Neuronal stem cell (in vitro differentiated cells): ENCODE results near the gene GLRX5.

Source experiments
- DNase-seq: peaks from one replicate; pipeline ENCODE4 v3.0.0-alpha.2; 2013; ENCODE audit warnings: low spot score
- H2AFZ ChIP-seq: one replicate; pipeline ENCODE4 v1.6.1; 2013; ENCODE audit warnings: mild to moderate bottlenecking, low read length, inconsistent platforms
- H2AK5ac ChIP-seq: 2 replicates; pipeline ENCODE4 v1.6.1; 2013; ENCODE audit warnings: low read depth, mild to moderate bottlenecking, inconsistent platforms, low read length, moderate library complexity, mixed read lengths
- H2BK120ac ChIP-seq: 2 replicates; pipeline ENCODE4 v1.6.1; 2013; ENCODE audit warnings: low read depth, mild to moderate bottlenecking, inconsistent platforms, low read length, moderate library complexity, mixed read lengths
- H2BK12ac ChIP-seq: one replicate; pipeline ENCODE4 v1.6.1; 2013; ENCODE audit warnings: low read length, inconsistent platforms
- H2BK15ac ChIP-seq: 2 replicates; pipeline ENCODE4 v1.6.1; 2013; ENCODE audit warnings: mild to moderate bottlenecking, low read length, inconsistent platforms, mixed read lengths
- H2BK5ac ChIP-seq: one replicate; pipeline ENCODE4 v1.6.1; 2013; ENCODE audit warnings: inconsistent platforms, mild to moderate bottlenecking, low read length, moderate library complexity
- H3K14ac ChIP-seq: one replicate; pipeline ENCODE4 v1.6.1; 2013; ENCODE audit warnings: low read length, inconsistent platforms
- H3K18ac ChIP-seq: 2 replicates; pipeline ENCODE4 v1.6.1; 2013; ENCODE audit warnings: low read length, inconsistent platforms
- H3K23ac ChIP-seq: 2 replicates; pipeline ENCODE4 v1.6.1; 2013; ENCODE audit warnings: low read depth, mild to moderate bottlenecking, mixed read lengths, low read length, inconsistent platforms; ENCODE audit not compliant: poor library complexity
- H3K27ac ChIP-seq: replicated peaks from 3 replicates; pipeline ENCODE4 v1.5.1; 2013; ENCODE audit warnings: low read length, inconsistent platforms
- H3K27me3 ChIP-seq, 3 experiments: 2 replicates each; pipeline ENCODE4 v1.6.1; 2013; ENCODE audit warnings: low read length in 3 of 3, mild to moderate bottlenecking in 2 of 3, inconsistent platforms in 1 of 3, low read depth in 1 of 3, mixed read lengths in 1 of 3, moderate library complexity in 1 of 3; ENCODE audit not compliant: control insufficient read depth in 3 of 3, insufficient read depth in 3 of 3
- H3K36me3 ChIP-seq, 2 donors: replicated peaks in 1 of 2; 2 replicates each; pipeline ENCODE4 v1.6.1; 2013; ENCODE audit warnings: low read length in 2 of 2; ENCODE audit not compliant: control insufficient read depth in 2 of 2, insufficient read depth in 2 of 2
- H3K4ac ChIP-seq: 2 replicates; pipeline ENCODE4 v1.6.1; 2013; ENCODE audit warnings: inconsistent platforms, mild to moderate bottlenecking, low read length, moderate library complexity
- H3K4me1 ChIP-seq, 2 donors: 1 replicate in 1 of 2; 2 replicates in 1 of 2; pipeline ENCODE4 v1.6.1; 2013; ENCODE audit warnings: low read length in 2 of 2, low read depth in 1 of 2; ENCODE audit not compliant: control insufficient read depth in 2 of 2, insufficient read depth in 1 of 2
- H3K4me2 ChIP-seq: one replicate; pipeline ENCODE4 v1.6.1; 2013; ENCODE audit warnings: mild to moderate bottlenecking, low read length, inconsistent platforms; ENCODE audit not compliant: insufficient read depth, poor library complexity, severe bottlenecking
- H3K4me3 ChIP-seq, 2 donors: 2 replicates each; pipeline ENCODE4 v1.5.1; 2013; ENCODE audit warnings: low read length in 2 of 2, mild to moderate bottlenecking in 2 of 2, inconsistent platforms in 1 of 2, moderate library complexity in 1 of 2
- H3K79me1 ChIP-seq: one replicate; pipeline ENCODE4 v1.6.1; 2013; ENCODE audit warnings: low read depth, mild to moderate bottlenecking, inconsistent platforms, low read length, moderate library complexity
- H3K9ac ChIP-seq: one replicate; pipeline ENCODE4 v1.6.1; 2013; ENCODE audit warnings: mild to moderate bottlenecking, low read depth, low read length, inconsistent platforms; ENCODE audit not compliant: poor library complexity
- H3K9me3 ChIP-seq, 2 donors: replicated peaks in 1 of 2; 2 replicates each; pipeline versions ENCODE3 to v1.6.1; 2013; ENCODE audit warnings: low read length in 2 of 2, mild to moderate bottlenecking in 2 of 2, inconsistent platforms in 1 of 2, low read depth in 1 of 2, mixed read lengths in 1 of 2, moderate library complexity in 1 of 2; ENCODE audit not compliant: control insufficient read depth in 2 of 2, insufficient read depth in 1 of 2
- H4K8ac ChIP-seq: one replicate; pipeline ENCODE4 v1.6.1; 2013; ENCODE audit warnings: low read depth, mild to moderate bottlenecking, inconsistent platforms, low read length, moderate library complexity
- H4K91ac ChIP-seq: one replicate; pipeline ENCODE4 v1.6.1; 2013; ENCODE audit warnings: low read length, low read depth, mild to moderate bottlenecking, inconsistent platforms; ENCODE audit not compliant: poor library complexity
- WGBS, 2 donors: extraction: QIAGEN DNeasy Blood & Tissue Kit; methylation state at CpG; one replicate each; pipeline ENCODE4 v1.1.7; 2013; ENCODE audit warnings: missing lambda C conversion rate in 2 of 2, mixed read lengths in 1 of 2; ENCODE audit not compliant: insufficient read length in 2 of 2, insufficient replicate concordance in 1 of 2; ENCODE audit errors: extremely low coverage in 2 of 2; 5-methylcytosine and 5-hydroxymethylcytosine counted together

The GLRX5 gene

DNA sequence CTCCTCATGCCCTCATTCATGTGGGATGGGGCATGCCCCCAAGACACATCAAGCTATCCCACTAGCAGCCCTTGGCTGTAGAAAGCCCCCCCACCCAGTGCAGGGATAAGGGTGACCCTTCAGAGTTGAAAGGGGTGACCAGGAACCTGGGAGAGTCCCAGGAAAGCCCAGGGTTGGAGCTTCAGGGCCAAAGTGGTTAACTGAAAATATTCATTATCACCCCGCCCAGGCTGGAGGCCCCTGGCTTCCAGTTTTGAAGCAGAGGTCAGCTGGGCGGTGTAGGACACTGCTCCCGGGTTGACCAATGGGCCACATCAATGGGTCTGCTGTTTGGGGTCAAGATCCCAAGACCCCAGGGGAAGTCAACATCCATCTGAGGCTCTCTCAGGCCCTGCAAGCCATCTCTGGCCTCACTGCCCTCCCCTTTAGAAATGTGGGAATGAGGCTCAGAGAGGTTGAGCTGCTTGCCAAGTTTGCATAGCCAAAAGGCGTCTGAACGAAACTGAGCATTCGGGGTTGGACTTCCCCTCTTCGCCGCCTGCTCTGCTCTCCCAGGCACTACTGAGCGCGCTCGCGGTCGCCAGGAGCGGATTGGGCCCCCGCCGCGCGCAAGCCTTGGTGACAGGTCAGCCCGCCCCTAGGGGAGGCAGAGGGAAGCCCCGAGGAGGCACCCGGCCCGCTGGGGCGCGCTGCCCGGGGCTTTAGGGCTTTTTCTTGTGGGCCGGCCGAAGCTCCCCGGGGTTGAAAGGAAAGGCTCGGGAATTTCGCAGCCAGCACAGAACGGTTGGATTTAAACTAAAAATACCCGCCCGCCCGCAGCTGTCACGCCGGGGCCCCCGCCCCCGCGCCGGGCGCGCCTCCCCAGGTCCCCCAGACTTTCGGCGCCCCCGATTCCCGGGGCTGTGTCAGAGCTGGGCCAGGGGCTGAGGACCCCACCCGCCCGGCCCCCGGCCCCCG lies 19.0 kb upstream of the GLRX5 start:
- Histone ChIP-seq H3K79me1 (no peaks in the 10 kb centered on the region), H3K27me3 (peaks cover 0 to 43% (median 20%) of the 10 kb centered on the region in 3 experiments), H2AK5ac (no peak overlapping the region), H3K4me3 (peak overlapping the region; percentile 34 to 73), H2BK120ac (no peak overlapping the region), H4K8ac (no peak overlapping the region), H2BK15ac (no peak overlapping the region), H3K9ac (peak overlapping the region; percentile 13), H2BK5ac (no peak overlapping the region), H2AFZ (peak overlapping the region; percentile 80), H3K14ac (no peak overlapping the region), H3K23ac (no peak overlapping the region), H3K4me2 (peak overlapping the region; percentile 80), H3K4me1 (peaks cover 16 to 22% of the 10 kb centered on the region in 2 donors), H3K18ac (no peak overlapping the region), H3K4ac (no peak overlapping the region), H2BK12ac (no peak overlapping the region), H3K27ac (no peak overlapping the region), H3K9me3 (no peaks in the 10 kb centered on the region), H3K36me3 (no peaks in the 10 kb centered on the region), H4K91ac (no peak overlapping the region)
- no CpG with 5 or more reads among the region's 50 CpGs for WGBS, 2 donors
- peak; percentile 44 for DNase-seq

DNA sequence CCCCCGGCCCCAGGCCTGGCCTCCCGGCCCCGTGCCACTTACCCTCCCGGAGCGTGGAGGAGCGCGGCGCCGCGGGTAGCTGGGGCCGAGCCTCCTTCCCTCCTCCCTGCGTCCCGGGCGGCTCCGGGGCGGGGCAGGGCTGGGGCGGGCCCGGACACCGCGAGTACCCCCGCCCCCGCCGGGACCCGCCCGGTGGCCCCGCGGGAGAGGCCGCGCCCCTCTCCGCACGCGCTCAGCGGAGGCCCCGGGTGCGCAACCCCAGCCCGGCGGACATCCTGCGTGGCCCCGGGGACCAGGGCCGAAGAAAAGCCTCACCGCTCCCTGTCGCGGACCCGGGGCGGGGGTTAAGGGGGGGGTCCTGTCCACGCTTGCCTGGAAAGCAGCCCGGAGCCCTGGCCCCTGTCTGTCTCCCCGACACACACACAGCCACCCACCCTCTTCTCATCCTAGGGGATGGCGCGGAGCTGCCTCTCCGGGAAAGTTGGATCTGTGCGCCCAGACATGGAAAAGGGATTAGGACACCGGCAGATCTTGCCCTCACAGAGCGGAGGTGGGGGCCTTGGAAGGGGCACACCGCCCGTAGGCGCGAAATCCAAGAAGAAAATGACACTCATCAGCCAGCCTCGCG lies 18.2 kb upstream of the GLRX5 start, which contains the start of gene SYNE3:
TSS of gene SYNE3 (minus strand) at position 97 of the 628 bp plus-strand sequence. CDS start 40,829 bp downstream, outside the sequence.
- Histone ChIP-seq H3K14ac (no peak within 1 kb of the TSS), H3K9me3 (no peaks in the 10 kb centered on the region), H4K8ac (no peak within 1 kb of the TSS), H2BK5ac (no peak within 1 kb of the TSS), H3K4ac (no peak within 1 kb of the TSS), H2BK120ac (no peak within 1 kb of the TSS), H2AFZ (peak within 1 kb of the TSS; percentile 80), H3K36me3 (no peaks in the 10 kb centered on the region), H2BK15ac (no peak within 1 kb of the TSS), H3K4me3 (peak within 1 kb of the TSS; percentile 34 to 73), H3K4me2 (peak within 1 kb of the TSS; percentile 80), H3K23ac (no peak within 1 kb of the TSS), H2BK12ac (peak within 1 kb of the TSS; percentile 4), H4K91ac (no peak within 1 kb of the TSS), H3K9ac (peak within 1 kb of the TSS; percentile 30), H3K79me1 (no peaks in the 10 kb centered on the region), H3K4me1 (peaks cover 16 to 22% of the 10 kb centered on the region in 2 donors), H2AK5ac (peak within 1 kb of the TSS; percentile 1), H3K27me3 (peaks cover 0 to 43% (median 20%) of the 10 kb centered on the region in 3 experiments), H3K27ac (no peak within 1 kb of the TSS), H3K18ac (peak within 1 kb of the TSS; percentile 75)
- WGBS, 2 donors = no CpG with 5 or more reads among the region's 60 CpGs
- DNase-seq = no peak

DNA sequence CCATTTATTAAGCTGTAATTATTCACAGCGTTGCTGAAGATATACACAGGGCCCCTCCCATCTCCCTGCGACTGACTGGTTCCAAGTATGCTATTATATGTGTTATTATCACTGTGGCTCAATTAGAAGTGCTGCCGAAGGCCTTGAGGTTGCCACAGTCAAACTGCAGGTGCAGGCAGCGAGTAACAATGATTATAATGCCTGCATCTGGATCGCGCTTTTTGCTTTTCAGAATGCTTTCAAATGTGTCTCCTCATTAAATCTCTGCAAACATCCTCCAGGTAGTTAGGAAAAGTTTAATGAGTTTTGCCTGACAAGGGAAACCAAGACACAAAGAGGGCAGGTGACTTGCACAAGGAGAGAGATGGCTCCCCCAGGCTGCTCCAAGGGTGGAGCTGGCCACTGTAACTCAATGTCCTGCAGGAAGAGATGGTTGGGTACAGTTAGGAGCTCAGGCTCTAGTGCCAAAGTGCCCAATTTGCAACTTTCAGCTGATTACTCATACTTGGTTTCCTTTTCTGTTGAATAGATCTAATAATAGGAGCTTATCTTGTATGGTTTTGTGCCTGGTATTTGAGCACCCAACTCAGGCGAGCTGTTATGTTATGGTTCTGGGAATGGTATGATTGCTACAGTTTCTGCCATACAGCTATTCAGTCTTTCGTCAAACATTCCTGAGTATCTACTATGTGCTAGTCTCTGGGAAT lies 16.7 kb upstream of the GLRX5 start:
- Histone ChIP-seq H3K4me3 (no peak overlapping the region), H4K8ac (no peak overlapping the region), H3K23ac (no peak overlapping the region), H3K27me3 (peaks cover 0 to 39% (median 20%) of the 10 kb centered on the region in 3 experiments), H3K36me3 (no peaks in the 10 kb centered on the region), H3K9ac (no peak overlapping the region), H2BK15ac (no peak overlapping the region), H2BK120ac (no peak overlapping the region), H3K4ac (no peak overlapping the region), H3K79me1 (no peaks in the 10 kb centered on the region), H2BK5ac (no peak overlapping the region), H3K18ac (no peak overlapping the region), H4K91ac (no peak overlapping the region), H2AK5ac (no peak overlapping the region), H3K4me1 (peaks cover 16 to 22% of the 10 kb centered on the region in 2 donors), H3K9me3 (no peaks in the 10 kb centered on the region), H3K14ac (no peak overlapping the region), H2AFZ (no peak overlapping the region), H2BK12ac (no peak overlapping the region), H3K27ac (no peak overlapping the region), H3K4me2 (no peak overlapping the region)
- no CpG with 5 or more reads among the region's 8 CpGs for WGBS, 2 donors
- no peak for DNase-seq
